DOHH2 (cell line): ENCODE data around the gene EPHA8.

Experiments used
- CTCF ChIP-seq: fragments of 200-600 bp; sonication (generic); IDR thresholded peaks from one replicate; pipeline ENCODE4 v1.5.1; 2014; ENCODE audit warnings: antibody characterized with exemption, mild to moderate bottlenecking, low read depth, low read length; ENCODE audit not compliant: poor library complexity, severe bottlenecking
- EZH2phosphoT487 ChIP-seq: fragments of 200-600 bp; sonication (generic); IDR thresholded peaks from 2 replicates; pipeline ENCODE4 v1.6.1; 2017; ENCODE audit warnings: borderline replicate concordance, mild to moderate bottlenecking, antibody characterized with exemption, low read length, moderate library complexity, mixed read lengths

- TF ChIP-seq CTCF (no peak), EZH2phosphoT487 (no peak)
Observed at GRCh38 chr1:22638476-22639234, 75.4 kb downstream of the EPHA8 start.
